Measurements from ENCODE around the gene A4GALT. TPM values are rescaled to one million over a fixed set of nuclear protein-coding genes. Genes with fewer than 3 reads are reported as not detected.

The A4GALT gene
- total and polyA plus RNA-seq, 2 donors (not counting 3 experiments of a cell fraction or from before 2014, with no cell fraction given) = 5.4 to 20.7 TPM

GRCh38 chr22:42699976-42700352, 20.7 kb downstream of the A4GALT start:
- Histone ChIP-seq H3K27me3 (ENCODE audit: control insufficient read depth in 2 of 2, insufficient read depth in 2 of 2, low read length in 2 of 2) (no peaks in the 10 kb centered on the region), H3K4me3 (replicated peaks in 1 of 3; ENCODE audit: insufficient read depth in 1 of 3, low read depth in 1 of 3, low read length in 3 of 3) (no peak overlapping the region), H3K4me2 (ENCODE audit: insufficient read depth, low read length) (no peak overlapping the region), H4K20me1 (replicated peaks; ENCODE audit: control insufficient read depth, extremely low read depth, insufficient read depth, low read length) (no peaks in the 10 kb centered on the region), H3K36me3 (ENCODE audit: control insufficient read depth in 2 of 2, extremely low read depth in 1 of 2, insufficient read depth in 2 of 2, low read length in 2 of 2) (no peaks in the 10 kb centered on the region), H3K27ac (ENCODE audit: insufficient read depth, low read depth, low read length) (no peak overlapping the region), H2AFZ (ENCODE audit: low read depth, low read length) (no peak overlapping the region), H3K9me1 (replicated peaks; ENCODE audit: control insufficient read depth, extremely low read depth, insufficient read depth, low read length) (no peaks in the 10 kb centered on the region), H3K9me3 (replicated peaks; ENCODE audit: control insufficient read depth, insufficient read depth, low read length) (no peaks in the 10 kb centered on the region), H3K4me1 (ENCODE audit: control insufficient read depth, extremely low read depth, insufficient read depth, low read length) (peaks cover 5% of the 10 kb centered on the region), H3K79me2 (ENCODE audit: control insufficient read depth, insufficient read depth, low read length) (no peaks in the 10 kb centered on the region), H3K9ac (replicated peaks; ENCODE audit: extremely low read depth, insufficient read depth, low read length) (no peak overlapping the region)
- TF ChIP-seq MAX (IDR thresholded peaks at IDR 0.05; ENCODE audit: insufficient read depth, insufficient read length) (no peak), POLR2AphosphoS5 (IDR thresholded peaks at IDR 0.05; ENCODE audit: insufficient read depth, low read depth, low read length) (no peak), FOS (IDR thresholded peaks at IDR 0.05; ENCODE audit: borderline replicate concordance, insufficient read depth, low read length) (no peak), CTCF (IDR thresholded peaks at IDR 0.05; ENCODE audit: extremely low read depth in 1 of 2, insufficient read depth in 1 of 2, low read depth in 1 of 2, low read length in 2 of 2) (no peak), MYC (IDR thresholded peaks at IDR 0.05; ENCODE audit: low read depth, low read length) (no peak), JUN (IDR thresholded peaks at IDR 0.05; ENCODE audit: borderline replicate concordance, insufficient read depth, insufficient read length, low read depth) (no peak), POLR2A (IDR thresholded peaks at IDR 0.05; ENCODE audit: low read depth, low read length) (no peak), GATA2 (IDR thresholded peaks at IDR 0.05; ENCODE audit: insufficient read depth, insufficient read length, low read depth, low read length) (no peak), EZH2 (IDR thresholded peaks at IDR 0.05; ENCODE audit: borderline replicate concordance, low read depth, low read length, severe bottlenecking) (no peak)
- ChIA-PET CTCF (interaction anchor here (1.3 kb wide), 1 partner anchor 32 kb away, joined by 3 read pairs; no protein-coding TSS in a partner anchor), POLR2A (no interaction called here)
- DNase-seq (ENCODE audit: low read depth, low spot score) (no peak), FAIRE-seq (no peak)
- intact Hi-C loops (cut with micrococcal nuclease) (no loop called here), dilution Hi-C loops (cut with MboI; ENCODE audit: extremely low pct_ligation_motif_present, low sequenced_read_pairs) (no loop called here)
- BruUV-seq (replicated peaks) = no TSS peak
